Stimulated activated CD4-positive, alpha-beta T cell treated with anti-CD3 and anti-CD28 coated beads, TNF-alpha, amount 100 ng/mL, for 4 hours (primary cell): ENCODE results near the gene PDIA2.

ENCODE experiments used
- DNase-seq, 3 experiments: peaks; one replicate each; pipeline ENCODE4 v3.0.0-alpha.2; 2020; ENCODE audit warnings: low read depth in 3 of 3

The PDIA2 gene

DNA sequence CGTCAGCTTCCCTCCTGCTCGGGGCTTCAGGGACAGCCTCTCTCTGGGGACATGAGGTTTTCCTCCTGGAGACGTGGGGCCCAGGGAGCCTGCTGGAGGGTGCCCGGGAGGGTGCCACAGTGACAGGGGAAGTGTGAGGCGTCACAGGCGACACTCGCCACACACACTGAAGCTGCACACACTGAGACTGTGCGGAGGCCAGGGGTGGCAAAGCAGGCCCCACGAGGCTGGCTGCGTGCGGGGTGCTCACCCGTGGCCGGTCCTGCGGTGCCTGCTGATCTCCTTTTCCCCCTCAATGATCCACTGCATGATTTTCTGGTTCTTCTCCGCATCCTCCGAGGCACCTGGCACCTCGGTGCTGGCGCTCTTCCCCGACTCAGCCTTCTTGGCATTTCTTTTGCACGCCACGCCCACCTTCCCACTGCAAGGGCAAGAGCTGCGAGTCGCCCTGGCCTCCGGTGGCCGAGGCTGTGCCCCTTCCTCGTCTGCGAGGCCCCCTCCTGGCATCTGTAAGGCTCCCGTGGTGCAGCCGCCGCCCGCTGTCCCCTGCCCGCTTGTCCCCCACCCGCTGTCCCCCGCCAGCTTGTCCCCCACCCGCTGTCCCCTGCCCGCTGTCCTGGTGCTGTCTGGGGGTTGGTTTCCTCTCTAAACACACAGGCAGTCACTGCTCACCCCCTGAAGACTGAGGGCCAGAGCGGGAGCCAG lies 14.0 kb downstream of the PDIA2 start:
- no peak for DNase-seq

DNA sequence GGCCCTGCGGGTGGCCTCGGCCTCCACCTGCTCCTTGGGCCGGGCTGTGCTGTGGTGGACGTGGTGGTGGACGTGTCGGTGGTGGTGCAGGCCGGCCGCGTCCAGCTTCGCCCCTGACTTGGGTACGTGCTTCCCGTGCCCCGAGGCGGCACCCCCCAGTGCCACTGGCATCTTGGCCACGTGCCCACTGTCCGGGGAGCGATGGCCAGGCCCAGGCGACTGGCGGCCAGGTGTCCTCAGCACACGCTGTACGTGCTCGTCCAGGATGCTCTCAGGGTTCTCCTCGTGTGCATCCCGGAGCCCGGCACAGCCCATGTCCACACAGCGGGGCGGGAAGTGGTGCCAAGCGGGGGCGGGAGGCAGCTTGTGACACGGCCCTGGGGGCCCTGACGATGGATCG lies 14.9 kb downstream of the PDIA2 start:
- no peak for DNase-seq

DNA sequence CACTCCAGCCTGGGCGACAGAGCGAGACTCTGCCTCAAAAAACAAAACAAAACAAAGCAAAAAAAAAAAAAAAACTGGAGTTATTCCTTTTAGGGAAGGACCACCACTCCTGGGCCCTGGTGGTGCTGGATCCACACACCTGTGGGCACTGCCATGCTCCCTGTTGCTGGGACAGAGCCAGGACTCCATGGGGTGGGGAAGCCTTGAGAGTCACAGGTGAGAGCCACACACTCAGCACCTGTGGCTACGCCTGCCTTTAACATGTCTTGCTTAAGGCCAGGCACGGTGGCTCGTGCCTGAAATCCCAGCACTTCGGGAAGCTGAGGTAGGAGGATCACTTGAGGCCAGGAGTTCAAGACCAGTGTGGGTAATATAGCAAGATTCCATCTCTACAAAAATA lies 18.3 kb downstream of the PDIA2 start:
- DNase-seq, result no peak

DNA sequence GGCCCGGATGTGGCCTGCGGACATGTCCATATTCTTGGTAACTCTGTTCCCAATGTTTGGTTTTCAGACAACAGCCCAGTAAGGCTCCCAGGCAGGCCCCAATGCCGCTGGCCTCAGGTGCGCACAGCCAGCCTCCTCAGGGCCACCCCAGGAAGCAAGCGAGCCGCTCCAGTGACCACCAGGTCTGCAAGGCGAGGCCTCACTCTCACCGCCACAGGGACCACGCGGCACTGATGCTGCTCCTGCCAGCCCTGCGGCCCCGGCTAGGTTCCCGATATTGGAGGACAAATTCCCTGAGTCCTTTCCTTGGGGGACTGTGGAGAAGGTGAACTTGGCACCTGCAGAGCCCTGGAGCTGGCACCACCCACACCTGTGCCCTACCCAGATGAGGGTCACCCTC lies 19.0 kb downstream of the PDIA2 start:
- DNase-seq, result no peak

DNA sequence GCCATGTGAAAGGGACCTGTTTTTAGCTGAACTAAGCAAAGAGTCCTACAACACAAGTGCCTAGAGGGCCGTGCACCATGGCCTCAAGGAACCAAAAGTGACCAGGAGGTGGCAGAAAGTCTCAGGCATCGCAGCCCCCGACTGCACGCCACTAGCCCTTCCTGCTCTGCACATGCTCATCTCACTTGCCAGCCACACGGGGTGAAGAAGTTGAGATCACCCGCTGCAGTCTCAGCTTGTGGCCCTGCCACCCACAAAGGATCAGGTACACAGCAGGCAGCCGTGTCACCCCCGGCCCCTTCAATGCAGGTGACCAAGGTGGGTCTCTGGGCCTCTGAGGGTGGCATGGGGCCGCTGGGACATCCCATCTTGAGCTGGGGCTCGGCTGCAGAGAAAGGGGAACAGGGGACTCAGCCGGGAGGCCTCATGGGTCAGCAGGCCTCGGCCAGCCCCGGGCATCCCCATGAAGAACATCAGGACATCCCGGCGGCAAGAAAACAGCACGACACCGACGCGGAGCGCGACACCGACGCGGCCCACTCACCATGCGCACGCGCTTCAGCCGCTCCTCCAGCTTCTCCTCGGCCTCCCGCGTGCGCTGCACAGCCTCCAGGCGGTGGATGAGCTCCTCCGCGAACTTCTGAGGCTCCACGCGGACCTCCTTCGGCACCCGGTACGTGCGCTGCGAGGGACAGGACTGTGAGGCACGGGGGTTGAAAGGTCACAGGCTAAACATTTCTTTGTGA lies 21.0 kb downstream of the PDIA2 start:
- no peak for DNase-seq

DNA sequence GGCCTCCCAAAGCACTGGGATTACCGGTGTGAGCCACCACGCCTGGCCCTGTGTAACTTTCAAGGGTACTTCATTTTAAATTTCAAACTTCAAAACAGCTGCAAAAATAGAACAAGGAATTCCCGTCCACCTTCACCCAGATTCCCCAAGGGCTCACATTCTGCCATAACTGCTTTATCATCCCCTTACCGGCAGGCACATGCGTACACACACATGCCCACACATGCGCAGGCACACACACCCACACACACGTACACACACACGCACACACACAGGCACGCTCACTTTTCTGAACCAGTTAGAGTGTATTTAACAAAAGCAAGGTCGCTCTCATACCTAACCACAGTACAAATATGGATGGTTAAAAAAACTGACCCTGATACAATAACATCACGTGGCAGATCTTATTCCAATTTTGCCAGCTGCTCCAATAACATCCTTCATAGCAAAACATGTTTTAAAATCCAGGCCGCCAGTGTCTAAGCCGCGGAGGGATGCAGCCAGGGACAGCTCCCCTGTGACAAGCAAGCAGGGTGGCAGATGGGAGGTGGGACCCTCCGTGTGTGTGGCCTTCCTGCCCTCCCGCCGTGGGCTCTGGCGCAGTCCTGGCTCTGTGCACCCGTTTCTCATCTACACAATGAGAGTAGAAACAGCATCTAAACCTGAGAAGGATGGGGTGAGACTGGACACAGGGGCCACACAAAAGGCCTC lies 23.1 kb downstream of the PDIA2 start:
- DNase-seq, result no peak

DNA sequence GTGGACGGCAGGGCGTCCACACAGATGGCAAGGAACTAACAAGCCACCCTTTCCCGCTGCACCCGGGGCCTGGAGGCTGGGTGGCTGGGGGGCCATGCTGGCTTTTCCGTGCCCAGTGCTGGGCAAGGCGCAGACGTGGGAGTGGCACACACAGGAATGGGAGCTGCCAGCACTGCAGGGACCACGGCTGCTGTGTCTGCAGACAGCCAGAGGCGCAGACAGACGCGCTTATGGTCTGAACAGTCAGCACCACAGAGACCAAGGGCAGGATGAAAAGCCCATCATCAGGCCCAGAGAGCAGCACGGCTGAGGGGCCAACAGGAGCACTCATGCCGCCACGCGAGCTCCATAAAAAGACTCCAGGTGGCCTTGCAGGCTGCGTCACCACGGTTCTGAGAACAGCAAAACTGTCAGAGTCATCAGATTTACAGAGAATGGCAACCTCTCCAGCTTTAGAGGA lies 24.0 kb downstream of the PDIA2 start:
- DNase-seq, result no peak

DNA sequence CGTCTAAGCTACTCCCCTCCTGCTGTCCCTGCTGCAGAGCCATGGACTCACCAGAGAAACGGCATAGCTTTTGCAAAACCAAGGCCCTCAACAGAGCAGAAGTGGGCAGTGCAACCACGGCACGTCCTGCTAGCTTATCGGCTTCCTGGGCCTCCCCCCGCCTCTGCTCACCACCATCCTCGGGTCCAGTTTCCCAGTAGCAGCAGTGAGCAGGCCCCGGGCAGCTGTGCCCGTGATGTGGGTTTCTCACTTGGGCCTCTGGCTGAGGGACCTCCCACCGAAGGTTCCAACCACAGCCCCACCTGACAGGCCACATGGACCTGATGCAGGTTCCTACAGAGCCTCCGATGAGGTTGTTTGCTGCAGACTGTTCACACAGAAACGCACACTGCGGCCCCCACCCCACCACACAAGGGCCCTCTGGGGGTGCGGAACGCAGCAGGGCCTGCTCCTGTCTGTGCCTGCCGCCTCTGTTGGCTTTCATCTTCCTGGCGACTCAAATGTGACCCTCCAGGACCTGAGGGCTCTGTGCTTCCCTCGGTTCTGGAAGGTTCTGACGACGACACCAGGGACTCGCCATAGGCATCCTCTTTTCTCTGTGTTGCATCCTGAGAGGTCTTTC lies 24.8 kb downstream of the PDIA2 start:
- no peak for DNase-seq

DNA sequence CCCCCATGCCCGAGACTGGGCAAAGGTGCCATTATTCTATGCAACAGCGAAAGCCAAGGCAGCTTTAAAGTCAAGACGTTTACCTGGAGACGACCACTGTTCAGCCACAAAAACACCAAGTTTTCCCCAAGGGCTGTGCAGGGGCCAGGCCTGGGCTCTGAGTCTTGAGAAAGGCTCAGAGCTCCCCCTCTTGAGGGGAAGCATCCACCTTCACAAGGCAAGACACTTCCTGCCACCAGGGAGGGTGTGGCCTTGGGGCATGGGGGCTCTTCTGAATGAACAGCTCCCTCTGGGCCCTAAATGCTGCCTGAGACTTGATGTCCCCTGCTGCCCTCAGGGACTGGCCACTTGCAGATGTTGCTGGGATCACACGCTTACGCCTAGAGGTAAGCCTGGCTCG lies 26.5 kb downstream of the PDIA2 start:
- DNase-seq, result no peak

DNA sequence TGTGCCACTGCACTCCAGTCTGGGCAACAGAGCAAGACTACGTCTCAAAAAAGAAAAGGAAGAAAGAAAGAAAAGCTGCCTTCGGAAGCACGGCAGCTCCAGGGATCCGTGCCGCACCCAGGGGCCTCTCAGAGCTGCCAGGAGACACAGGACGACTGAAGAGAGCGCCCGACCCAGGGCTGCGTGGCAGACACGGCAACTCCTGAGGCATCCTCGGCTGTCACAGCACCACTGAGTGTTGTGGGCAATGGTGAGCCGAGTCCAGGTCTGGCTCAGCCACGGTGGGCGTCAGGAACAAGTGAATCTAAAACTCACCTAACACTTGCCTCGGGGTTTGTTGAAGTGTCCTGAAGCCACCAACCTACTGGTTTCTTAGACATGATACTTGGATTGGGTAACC lies 28.8 kb downstream of the PDIA2 start:
- no peak for DNase-seq

DNA sequence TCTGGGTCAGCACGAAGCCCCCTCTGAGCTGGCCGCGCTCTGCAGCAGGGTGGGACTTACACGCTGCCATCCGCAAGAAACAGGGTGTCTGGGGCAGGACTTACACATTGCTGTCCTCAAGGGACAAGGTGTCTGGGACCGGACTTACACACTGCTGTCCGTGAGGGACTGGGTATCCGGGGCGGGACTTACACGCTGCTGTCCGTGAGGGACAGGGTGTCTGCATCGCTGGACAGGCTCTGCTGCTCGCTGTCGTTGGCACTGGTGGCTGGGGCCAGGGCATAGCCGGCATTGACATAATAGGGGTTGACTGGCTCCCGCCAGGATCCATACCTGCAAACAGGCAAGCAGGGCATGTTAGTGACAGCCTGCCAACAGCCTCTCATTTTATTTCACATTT lies 31.4 kb downstream of the PDIA2 start:
- no peak for DNase-seq

DNA sequence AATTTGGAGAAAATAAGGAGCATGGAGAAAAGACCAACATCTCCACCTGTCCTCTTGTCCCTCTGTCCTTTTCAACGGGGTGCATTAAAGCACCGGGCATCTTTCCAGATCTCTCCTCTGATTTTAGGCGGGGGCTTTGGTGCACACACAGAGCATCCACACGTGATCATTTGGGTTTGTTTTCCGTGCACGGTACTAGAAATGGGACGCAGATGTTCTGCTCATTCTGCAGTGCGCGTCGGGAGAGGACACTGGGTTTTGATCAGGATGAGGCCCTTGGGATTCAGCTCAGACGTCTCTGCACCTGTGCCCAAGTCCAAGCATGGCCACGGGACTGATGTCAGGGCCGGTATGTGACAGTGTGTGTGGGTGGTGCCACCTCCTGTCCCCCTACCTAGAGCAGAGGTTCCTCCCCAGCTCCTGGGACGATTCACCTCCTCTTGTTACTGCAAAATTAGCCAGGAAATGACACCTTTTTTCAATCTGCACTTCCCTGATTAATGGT lies 31.9 kb downstream of the PDIA2 start:
- DNase-seq, result no peak

DNA sequence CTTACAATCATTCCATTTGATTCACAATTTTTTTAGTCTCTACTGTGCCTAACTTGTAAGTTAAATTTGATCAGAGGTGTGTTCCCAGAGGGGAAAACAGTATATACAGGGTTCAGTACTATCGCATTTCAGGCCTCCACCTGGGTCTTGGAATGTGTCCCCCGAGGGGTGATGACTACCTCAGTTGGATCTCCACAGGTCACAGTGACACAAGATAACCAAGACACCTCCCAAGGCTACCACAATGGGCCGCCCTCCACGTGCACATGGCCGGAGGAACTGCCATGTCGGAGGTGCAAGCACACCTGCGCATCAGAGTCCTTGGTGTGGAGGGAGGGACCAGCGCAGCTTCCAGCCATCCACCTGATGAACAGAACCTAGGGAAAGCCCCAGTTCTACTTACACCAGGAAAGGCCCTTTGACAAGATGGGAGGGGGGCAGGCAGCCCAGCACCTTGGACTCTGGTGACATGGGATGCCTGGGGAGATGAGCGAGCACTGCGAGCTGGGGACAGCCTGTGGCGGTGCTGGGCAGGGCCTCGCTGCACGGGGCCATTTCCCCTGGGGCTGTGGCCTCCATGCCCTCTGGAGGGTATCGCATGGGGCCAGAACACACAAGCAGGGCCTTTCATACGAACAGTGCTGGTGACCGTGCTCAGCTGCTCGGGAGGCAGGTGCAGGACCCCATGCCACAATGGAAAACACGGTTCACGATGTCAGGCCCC lies 33.9 kb downstream of the PDIA2 start:
- DNase-seq, result no peak

DNA sequence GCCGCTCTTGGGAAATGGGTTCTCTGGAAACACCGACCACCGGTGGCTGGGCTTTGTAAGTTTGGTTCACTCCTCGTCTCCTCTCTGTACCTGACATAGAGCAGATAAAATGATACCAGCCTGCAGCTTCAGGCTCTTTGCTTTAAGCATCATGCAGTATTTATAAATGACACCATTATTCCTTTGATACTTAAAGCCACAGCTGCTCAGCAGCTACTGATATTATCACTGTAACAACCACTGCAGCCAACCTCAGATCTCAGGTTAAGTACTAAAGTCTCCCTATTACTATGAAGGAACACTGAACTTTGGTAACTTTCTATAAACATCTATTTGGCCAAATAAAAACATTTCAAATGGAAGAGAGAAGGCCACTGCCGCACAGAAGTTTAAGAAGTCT lies 34.6 kb downstream of the PDIA2 start:
- no peak for DNase-seq

DNA sequence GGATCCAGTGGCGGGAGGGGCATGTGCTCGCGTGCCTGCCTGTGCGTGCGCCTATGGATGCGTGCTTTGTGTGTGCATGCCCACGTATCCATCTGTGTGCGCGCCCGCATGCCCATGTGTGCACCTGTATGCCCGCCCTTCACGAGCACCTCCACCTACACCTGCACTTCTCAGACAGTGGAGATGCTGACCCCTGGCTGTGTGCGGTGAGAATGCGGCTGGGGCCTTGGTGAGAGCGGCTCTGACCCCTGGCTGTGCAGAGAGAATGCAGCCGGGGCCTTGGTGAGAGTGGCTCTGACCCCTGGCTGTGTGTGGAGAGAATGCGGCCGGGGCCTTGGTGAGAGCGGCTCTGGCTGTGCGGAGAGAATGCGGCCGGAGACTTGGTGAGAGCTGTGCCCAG lies 35.7 kb downstream of the PDIA2 start:
- no peak for DNase-seq

DNA sequence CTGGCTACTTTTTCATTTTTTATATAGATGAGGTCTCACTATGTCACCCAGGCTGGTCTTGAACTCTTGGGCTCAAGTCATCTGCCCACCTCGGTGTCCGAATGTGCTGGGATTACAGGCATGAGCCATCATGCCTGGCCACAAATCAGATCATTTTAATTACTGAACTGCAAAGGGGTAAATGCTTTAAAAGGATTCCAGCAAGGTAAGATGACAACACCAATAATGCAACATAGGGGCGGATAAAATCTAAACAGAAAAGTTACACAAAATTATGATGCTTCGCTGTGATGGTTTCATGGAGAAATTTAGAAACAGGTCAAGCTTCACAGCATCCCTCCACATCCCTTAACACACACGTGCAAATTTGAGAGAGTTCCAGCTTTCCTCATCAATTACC lies 37.2 kb downstream of the PDIA2 start:
- DNase-seq, result no peak

DNA sequence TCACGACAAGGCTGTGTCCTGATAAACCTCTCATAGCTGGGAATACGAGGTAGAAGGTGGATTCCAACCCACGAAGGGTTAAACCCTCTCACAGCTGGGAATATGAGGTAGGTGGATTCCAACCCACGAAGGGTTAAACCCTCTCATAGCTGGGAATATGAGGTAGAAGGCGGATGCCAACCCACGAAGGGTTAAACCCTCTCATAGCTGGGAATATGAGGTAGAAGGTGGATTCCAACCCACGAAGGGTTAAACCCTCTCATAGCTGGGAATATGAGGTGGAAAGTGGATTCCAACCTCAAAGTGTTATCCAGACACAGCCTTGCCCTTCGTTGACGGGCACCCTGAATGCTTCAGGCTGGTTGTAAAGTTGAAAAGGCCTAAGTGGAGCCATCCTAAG lies 38.6 kb downstream of the PDIA2 start:
- no peak for DNase-seq

DNA sequence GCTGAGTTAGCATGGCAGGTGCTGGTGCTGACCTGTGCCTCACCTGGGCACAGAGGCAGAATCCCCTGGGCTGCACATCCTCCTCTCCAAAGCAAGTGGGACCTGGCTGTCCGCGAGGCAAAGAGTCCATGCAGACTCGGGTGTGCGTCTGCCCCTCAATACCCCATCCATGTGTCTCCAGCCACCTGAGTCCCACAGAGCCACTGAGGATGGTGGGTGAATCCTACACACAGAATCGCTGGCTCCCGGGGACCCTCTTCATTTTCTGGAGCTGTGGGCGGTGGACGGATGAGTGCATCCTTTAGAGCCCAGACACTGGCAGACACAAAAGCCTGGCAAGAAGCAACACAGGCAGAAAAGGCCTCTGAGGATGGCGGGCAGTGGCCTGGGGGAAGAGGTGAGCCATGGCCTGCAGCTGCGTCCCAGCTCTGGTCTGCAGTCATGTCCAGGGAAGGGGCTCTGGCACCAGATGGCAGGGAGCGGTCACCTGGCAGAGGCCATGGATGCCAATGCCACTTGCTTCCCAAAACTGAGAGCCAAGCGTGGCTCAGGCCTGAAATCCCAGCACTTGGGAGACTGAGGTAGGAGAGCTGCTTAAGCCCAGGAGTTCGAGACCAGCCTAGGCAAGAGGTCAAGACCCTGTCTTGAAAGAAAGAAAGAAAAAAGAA lies 39.6 kb downstream of the PDIA2 start:
- DNase-seq, result no peak

DNA sequence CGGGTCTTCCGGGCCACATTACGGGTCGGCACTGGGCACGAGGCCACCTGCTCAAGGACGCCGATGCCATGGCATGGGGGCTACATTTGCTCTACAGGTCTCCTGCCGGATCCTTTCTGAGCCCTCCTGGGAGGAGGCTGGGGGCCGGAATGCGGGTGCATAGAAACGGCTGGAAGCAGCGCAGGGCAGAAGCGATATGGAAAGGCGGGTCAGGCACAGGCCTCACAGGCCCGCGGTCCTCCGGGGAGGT lies 41.2 kb downstream of the PDIA2 start:
- DNase-seq, result no peak

DNA sequence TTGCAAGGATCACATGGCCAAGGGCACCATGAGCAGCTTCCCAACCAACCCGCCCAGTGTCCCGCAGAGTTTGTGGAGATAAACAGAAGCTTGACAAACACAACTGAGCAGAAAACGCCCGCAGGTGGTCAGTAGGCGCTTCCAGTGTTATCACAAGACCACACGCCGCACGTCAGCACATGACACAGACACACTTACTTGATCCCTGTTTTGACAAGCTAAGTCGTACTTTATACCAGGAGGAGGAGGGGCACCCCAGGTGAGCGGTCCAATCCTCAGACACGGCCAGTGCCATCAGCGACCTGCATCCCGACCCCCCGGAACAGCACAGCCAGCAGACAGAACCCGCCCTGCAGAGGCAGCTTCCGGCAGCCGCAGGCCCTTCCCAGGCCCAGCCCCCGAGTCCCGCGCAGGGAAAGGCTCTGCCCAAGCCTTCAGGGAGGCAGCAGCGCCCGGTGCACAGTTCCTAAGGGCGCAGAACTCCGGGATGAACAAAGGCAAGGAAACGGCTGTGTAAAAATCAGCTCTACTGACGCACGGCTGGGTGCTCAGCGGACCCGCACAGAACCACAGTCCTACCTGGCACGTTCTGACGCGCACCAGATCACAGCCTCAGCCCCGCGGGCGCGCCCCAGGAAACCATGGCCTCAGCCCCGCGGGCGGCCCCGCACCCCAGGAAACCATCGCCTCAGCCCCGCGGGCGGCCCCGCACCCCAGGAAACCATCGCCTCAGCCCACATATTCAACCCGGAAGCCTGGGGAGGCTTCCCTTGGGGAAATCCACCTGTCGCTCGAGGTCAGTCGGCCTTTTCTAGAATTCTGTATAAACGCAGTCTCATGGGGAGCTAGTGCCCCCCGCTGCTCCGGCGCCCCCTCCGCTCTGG lies 41.7 kb downstream of the PDIA2 start:
- peak; percentile 22 to 41 (median 24) for DNase-seq
